Nephron progenitor cell (in vitro differentiated cells): Measurements from ENCODE around the gene NEURL2.

Experiments used
- DNase-seq: peaks from one replicate; pipeline ENCODE4 v3.0.0; 2021
- H3K27ac Mint-ChIP-seq: 2 replicates; pipeline ENCODE4 v1.8.0; 2021; ENCODE audit warnings: mild to moderate bottlenecking, moderate library complexity, mixed read lengths
- H3K27me3 Mint-ChIP-seq: 2 replicates; pipeline ENCODE4 v1.8.0; 2021; ENCODE audit warnings: mild to moderate bottlenecking, low read depth, mixed read lengths; ENCODE audit not compliant: poor library complexity
- H3K36me3 Mint-ChIP-seq: 2 replicates; pipeline ENCODE4 v1.8.0; 2021; ENCODE audit warnings: low read depth, mixed read lengths
- H3K4me1 Mint-ChIP-seq: 2 replicates; pipeline ENCODE4 v1.8.0; 2021; ENCODE audit warnings: mixed read lengths
- H3K4me3 Mint-ChIP-seq: 2 replicates; pipeline ENCODE4 v1.8.0; 2021; ENCODE audit warnings: mild to moderate bottlenecking, moderate library complexity, mixed read lengths
- H3K9me3 Mint-ChIP-seq: 2 replicates; pipeline ENCODE4 v1.8.0; 2021; ENCODE audit warnings: mild to moderate bottlenecking, moderate library complexity, mixed read lengths
- TF ChIP-seq, protein P1 (sequence below): fragments of 200-600 bp; sonication (generic); IDR thresholded peaks from 2 replicates; pipeline ENCODE4 v1.5.0; 2021; ENCODE audit warnings: antibody characterized with exemption

NEURL2 gene, protein sequence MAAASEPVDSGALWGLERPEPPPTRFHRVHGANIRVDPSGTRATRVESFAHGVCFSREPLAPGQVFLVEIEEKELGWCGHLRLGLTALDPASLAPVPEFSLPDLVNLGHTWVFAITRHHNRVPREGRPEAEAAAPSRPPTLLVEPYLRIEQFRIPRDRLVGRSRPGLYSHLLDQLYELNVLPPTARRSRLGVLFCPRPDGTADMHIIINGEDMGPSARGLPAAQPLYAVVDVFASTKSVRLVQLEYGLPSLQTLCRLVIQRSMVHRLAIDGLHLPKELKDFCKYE

DNA sequence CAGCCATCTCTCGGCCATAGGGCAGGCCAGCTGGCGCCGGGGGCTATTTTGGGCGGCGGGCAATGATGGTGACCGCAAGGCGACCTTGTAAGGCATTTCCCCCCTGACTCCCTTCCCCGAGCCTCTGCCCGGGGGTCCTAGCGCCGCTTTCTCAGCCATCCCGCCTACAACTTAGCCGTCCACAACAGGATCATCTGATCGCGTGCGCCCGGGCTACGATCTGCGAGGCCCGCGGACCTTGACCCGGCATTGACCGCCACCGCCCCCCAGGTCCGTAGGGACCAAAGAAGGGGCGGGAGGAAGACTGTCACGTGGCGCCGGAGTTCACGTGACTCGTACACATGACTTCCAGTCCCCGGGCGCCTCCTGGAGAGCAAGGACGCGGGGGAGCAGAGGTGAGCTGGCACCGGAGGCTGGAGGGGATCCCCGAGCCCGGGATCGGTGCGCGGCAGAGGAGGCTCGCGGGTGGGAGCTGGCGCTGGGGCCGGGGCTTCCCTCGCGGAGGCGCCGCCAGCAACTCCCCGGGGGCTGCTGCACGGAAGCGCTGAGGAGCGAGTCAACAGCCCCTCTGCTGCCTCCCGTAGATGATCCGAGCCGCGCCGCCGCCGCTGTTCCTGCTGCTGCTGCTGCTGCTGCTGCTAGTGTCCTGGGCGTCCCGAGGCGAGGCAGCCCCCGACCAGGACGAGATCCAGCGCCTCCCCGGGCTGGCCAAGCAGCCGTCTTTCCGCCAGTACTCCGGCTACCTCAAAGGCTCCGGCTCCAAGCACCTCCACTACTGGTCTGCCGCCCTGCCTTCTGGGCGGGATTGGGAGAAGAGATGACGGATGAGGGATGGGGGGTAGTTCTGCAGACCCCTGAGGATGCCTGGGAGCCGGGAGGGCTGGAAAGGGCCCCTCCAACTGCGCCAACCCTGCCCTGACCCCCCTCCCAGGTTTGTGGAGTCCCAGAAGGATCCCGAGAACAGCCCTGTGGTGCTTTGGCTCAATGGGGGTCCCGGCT lies at the start of gene NEURL2, which contains the start of gene CTSA:
Gene NEURL2, minus strand, starts transcription at position 224 of the 999 bp plus-strand sequence. Its CDS starts 217 bp downstream, at position 7.
Gene CTSA, plus strand, starts transcription at position 351 of the 999 bp plus-strand sequence. Its CDS starts 234 bp downstream, at position 585.
- Mint-ChIP-seq H3K9me3 (no peaks in the 10 kb centered on the region), H3K27ac (no peak within 1 kb of the TSS), H3K4me3 (peak within 1 kb of the TSS; percentile 91), H3K27me3 (peaks cover 3% of the 10 kb centered on the region), H3K36me3 (peaks cover 6% of the 10 kb centered on the region), H3K4me1 (peaks cover 24% of the 10 kb centered on the region)
- DNase-seq, result peak; percentile 87
- TF ChIP-seq, protein P1, sequence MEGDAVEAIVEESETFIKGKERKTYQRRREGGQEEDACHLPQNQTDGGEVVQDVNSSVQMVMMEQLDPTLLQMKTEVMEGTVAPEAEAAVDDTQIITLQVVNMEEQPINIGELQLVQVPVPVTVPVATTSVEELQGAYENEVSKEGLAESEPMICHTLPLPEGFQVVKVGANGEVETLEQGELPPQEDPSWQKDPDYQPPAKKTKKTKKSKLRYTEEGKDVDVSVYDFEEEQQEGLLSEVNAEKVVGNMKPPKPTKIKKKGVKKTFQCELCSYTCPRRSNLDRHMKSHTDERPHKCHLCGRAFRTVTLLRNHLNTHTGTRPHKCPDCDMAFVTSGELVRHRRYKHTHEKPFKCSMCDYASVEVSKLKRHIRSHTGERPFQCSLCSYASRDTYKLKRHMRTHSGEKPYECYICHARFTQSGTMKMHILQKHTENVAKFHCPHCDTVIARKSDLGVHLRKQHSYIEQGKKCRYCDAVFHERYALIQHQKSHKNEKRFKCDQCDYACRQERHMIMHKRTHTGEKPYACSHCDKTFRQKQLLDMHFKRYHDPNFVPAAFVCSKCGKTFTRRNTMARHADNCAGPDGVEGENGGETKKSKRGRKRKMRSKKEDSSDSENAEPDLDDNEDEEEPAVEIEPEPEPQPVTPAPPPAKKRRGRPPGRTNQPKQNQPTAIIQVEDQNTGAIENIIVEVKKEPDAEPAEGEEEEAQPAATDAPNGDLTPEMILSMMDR, result no peak

DNA sequence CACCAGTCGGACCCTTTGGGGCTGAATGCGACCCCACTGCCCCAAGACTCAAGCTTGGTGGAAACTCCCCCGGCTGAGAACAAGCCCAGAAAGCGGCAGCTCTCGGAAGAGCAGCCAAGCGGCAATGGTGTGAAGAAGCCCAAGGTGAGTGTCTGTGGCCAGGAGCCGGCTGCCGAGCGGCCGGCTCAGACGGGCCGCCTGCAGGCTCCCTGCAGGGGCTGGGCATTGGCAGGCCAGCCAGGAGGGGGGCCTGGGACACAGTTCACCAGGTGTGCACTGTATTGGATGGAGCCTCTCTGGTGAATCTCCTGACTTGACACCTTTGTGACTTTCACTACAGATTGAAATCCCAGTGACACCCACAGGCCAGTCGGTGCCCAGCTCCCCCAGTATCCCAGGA lies 49.5 kb upstream of the NEURL2 start:
- H3K4me1 Mint-ChIP-seq, result peaks cover 20% of the 10 kb centered on the region
- no peaks in the 10 kb centered on the region for H3K9me3 Mint-ChIP-seq
- peaks cover 52% of the 10 kb centered on the region for H3K36me3 Mint-ChIP-seq

DNA sequence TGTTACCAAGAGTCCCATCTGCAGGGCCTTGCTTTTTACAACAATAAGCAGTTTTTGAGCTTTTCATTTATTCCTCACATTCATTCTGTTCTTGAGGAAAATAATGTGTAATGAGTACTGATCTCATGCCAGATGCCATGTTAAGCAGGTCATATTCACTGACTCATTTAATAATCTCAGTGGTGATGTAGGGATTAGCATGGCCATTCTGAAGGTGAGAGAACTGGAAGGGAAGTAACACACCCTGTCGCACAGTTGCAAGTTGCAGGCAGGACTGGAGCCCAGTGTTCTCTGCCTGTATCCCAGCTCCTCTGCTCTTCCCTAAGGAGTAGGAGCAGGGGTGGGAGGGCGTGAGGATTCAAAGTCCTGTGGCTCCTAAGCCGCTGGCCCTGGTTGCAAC lies 49.0 kb upstream of the NEURL2 start:
- Mint-ChIP-seq H3K9me3 (no peaks in the 10 kb centered on the region), H3K27ac (peak overlapping the region; percentile 69), H3K4me3 (no peak overlapping the region), H3K36me3 (peaks cover 52% of the 10 kb centered on the region), H3K4me1 (peaks cover 24% of the 10 kb centered on the region), H3K27me3 (no peaks in the 10 kb centered on the region)
- TF ChIP-seq, protein P1, result no peak
- DNase-seq, result no peak

More for the DNA sequence above, 49.5 kb upstream of the NEURL2 start:
- no peak overlapping the region for H3K4me3 Mint-ChIP-seq
- peak overlapping the region; percentile 69 for H3K27ac Mint-ChIP-seq
- H3K27me3 Mint-ChIP-seq, result no peaks in the 10 kb centered on the region
- TF ChIP-seq, protein P1, result no peak
- no peak for DNase-seq

DNA sequence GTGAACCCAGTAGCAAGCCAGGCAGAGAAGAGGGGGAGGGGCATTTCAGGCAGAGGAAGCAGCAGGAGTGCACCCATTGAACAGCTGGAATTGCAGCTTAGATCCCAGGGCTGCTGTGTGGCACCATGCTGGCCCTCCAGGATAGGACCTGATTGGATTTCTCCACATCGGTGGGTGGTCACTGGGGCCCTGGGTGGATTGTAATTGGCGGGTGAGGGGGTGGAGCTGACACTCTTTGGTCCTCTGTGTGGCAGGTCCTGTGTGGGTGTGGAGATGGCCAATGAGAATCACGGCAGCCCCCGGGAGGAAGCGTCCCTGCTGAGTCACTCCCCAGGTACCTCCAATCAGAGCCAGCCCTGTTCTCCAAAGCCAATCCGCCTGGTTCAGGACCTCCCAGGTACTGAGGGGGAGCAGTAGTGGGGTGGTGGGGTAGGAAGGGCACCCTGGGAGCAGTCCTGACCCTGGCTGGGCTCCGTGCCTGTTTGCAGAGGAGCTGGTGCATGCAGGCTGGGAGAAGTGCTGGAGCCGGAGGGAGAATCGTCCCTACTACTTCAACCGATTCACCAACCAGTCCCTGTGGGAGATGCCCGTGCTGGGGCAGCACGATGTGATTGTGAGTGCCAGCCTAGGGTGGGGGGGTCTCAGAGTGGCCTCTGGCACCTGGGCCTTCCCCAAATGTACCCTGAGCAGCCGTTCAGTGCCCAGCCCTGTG lies 47.9 kb upstream of the NEURL2 start:
- H3K4me1 Mint-ChIP-seq, result peaks cover 25% of the 10 kb centered on the region
- H3K4me3 Mint-ChIP-seq, result no peak overlapping the region
- H3K9me3 Mint-ChIP-seq, result no peaks in the 10 kb centered on the region
- no peak for DNase-seq
- no peak overlapping the region for H3K27ac Mint-ChIP-seq
- no peaks in the 10 kb centered on the region for H3K27me3 Mint-ChIP-seq
- TF ChIP-seq, protein P1, result no peak
- H3K36me3 Mint-ChIP-seq, result peaks cover 41% of the 10 kb centered on the region

DNA sequence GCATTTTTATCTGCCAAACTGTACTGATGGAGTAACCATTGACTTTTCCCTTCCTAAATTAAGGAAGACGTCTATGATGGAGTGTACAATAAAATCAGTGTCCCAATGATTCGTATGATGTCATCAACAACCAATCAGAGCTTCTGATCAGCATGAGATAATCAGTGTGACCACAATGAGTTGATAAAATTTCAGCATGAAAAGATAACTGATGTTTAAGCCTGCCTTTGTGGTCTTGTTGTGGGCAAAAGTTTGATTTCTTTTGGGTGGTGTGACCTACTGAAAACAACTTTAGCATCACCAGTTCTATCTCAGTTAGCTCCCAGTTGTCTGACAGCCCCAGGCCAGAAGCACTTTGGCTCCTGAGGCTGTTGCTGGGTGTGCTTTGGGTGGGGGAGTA lies 46.8 kb upstream of the NEURL2 start:
- DNase-seq, result no peak
- Mint-ChIP-seq H3K36me3 (peaks cover 30% of the 10 kb centered on the region), H3K27ac (no peak overlapping the region), H3K9me3 (no peaks in the 10 kb centered on the region), H3K27me3 (no peaks in the 10 kb centered on the region), H3K4me3 (peak overlapping the region; percentile 63), H3K4me1 (peaks cover 33% of the 10 kb centered on the region)
- TF ChIP-seq, protein P1, result no peak
